GM19467 (cell line): ENCODE results near the gene LRRC23.
"Not testable (repeated sequence)": the region's sequence is repeated elsewhere in the genome, so short reads cannot be mapped to it uniquely, and the experiment has no call there.

Experiments
- ATAC-seq: cut with Tn5 transposase; IDR thresholded peaks from one replicate; pipeline ENCODE4 v1.9.1; 2021; ENCODE audit warnings: mild to moderate bottlenecking, moderate library complexity; ENCODE audit not compliant: unreplicated experiment

The LRRC23 gene

GRCh38 chr12:6904280-6905276 is at the start of gene LRRC23:
Gene LRRC23 (plus strand): TSS chr12:6904822. CDS start chr12:6905634, 812 bp downstream.
- peak; percentile 85 for ATAC-seq

GRCh38 chr12:6855322-6855721 is 49.3 kb upstream of the LRRC23 start:
- ATAC-seq = no peak

GRCh38 chr12:6858799-6859198 is 45.8 kb upstream of the LRRC23 start:
- no peak for ATAC-seq

GRCh38 chr12:6860116-6860515 is 44.5 kb upstream of the LRRC23 start:
- ATAC-seq = no peak

GRCh38 chr12:6860942-6861341 is 43.7 kb upstream of the LRRC23 start:
- ATAC-seq = no peak

GRCh38 chr12:6861391-6861790 is 43.2 kb upstream of the LRRC23 start:
- no peak for ATAC-seq

GRCh38 chr12:6863033-6863432 is 41.6 kb upstream of the LRRC23 start:
- no peak for ATAC-seq

GRCh38 chr12:6863586-6864321 is 40.9 kb upstream of the LRRC23 start:
- no peak for ATAC-seq

- ATAC-seq = not testable (repeated sequence)
Observed at GRCh38 chr12:6865307-6865706, 39.3 kb upstream of the LRRC23 start.

GRCh38 chr12:6866163-6866919 is 38.3 kb upstream of the LRRC23 start:
- ATAC-seq = no peak

GRCh38 chr12:6866920-6867412 is 37.7 kb upstream of the LRRC23 start:
- peak; percentile 2 for ATAC-seq

- peak; percentile 46 for ATAC-seq
Observed at GRCh38 chr12:6867413-6868210, 37.0 kb upstream of the LRRC23 start, which contains the start of gene TPI1. Gene TPI1 (plus strand): TSS chr12:6867531. CDS start chr12:6867567, 36 bp downstream.

GRCh38 chr12:6868211-6869048 is 36.2 kb upstream of the LRRC23 start:
- no peak for ATAC-seq

GRCh38 chr12:6869049-6870021 is 35.3 kb upstream of the LRRC23 start:
- no peak for ATAC-seq

- ATAC-seq = not testable (repeated sequence)
Observed at GRCh38 chr12:6870304-6870703, 34.3 kb upstream of the LRRC23 start.

GRCh38 chr12:6871052-6871957 is 33.3 kb upstream of the LRRC23 start:
- no peak for ATAC-seq
